OCI-LY7 (cell line): ENCODE data around the gene UBC.

Experiments
- EZH2phosphoT487 ChIP-seq: fragments of 200-600 bp; sonication (generic); IDR thresholded peaks from 2 replicates; pipeline ENCODE4 v1.6.1; 2018; ENCODE audit warnings: low read depth, borderline replicate concordance, mild to moderate bottlenecking, mixed run types, antibody characterized with exemption, low read length, moderate library complexity, mixed read lengths
- TF ChIP-seq, protein P1 (sequence below): fragments of 200-600 bp; sonication (generic); conservative IDR thresholded peaks from 2 replicates; pipeline ENCODE4 v1.5.1; 2014; ENCODE audit warnings: mild to moderate bottlenecking, antibody characterized with exemption, low read length, moderate library complexity, mixed read lengths

DNA sequence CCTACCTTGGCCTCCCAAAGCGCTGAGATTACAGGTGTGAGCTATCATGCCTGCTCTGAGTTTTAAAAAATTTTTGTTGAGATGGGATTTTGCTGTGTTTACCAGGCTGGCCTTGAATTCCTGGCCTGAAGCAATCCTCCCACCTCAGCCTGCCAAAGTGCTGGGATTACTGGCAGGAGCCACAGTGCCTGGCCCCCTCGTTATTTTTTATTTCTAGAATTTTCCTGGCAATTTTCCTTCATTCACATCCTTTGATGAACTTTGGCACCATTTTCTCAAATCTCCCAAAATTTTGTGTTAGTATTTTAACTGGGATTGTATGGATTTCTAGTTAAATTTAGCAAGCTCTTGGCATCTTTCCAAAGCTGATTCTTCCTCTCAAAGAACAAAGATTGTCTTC, 26.2 kb downstream of the UBC start:
- TF ChIP-seq, protein P1, sequence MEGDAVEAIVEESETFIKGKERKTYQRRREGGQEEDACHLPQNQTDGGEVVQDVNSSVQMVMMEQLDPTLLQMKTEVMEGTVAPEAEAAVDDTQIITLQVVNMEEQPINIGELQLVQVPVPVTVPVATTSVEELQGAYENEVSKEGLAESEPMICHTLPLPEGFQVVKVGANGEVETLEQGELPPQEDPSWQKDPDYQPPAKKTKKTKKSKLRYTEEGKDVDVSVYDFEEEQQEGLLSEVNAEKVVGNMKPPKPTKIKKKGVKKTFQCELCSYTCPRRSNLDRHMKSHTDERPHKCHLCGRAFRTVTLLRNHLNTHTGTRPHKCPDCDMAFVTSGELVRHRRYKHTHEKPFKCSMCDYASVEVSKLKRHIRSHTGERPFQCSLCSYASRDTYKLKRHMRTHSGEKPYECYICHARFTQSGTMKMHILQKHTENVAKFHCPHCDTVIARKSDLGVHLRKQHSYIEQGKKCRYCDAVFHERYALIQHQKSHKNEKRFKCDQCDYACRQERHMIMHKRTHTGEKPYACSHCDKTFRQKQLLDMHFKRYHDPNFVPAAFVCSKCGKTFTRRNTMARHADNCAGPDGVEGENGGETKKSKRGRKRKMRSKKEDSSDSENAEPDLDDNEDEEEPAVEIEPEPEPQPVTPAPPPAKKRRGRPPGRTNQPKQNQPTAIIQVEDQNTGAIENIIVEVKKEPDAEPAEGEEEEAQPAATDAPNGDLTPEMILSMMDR: no peak
- TF ChIP-seq EZH2phosphoT487: no peak
